ENCODE measurements around the gene ACTR2.
"Not testable (repeated sequence)": the region's sequence is repeated elsewhere in the genome, so short reads cannot be mapped to it uniquely, and the experiment has no call there.

ACTR2 gene

GRCh38 chr2:65227456-65228262 lies at the start of gene ACTR2:
Gene ACTR2 (plus strand): TSS chr2:65227831. CDS start chr2:65227910, 79 bp downstream.
- peak; percentile 96 to 99 (median 97) for DNase-seq

- no peak for DNase-seq
These were observed 45.1 kb upstream of the ACTR2 start for GRCh38 chr2:65182570-65182969.

- DNase-seq, result not testable (repeated sequence)
These were observed 44.2 kb upstream of the ACTR2 start for GRCh38 chr2:65183406-65183805.

GRCh38 chr2:65185012-65185411 lies 42.6 kb upstream of the ACTR2 start:
- no peak for DNase-seq

- no peak for DNase-seq
These were observed 41.4 kb upstream of the ACTR2 start for GRCh38 chr2:65186093-65186868.

- peak; percentile 18 to 89 (median 71) for DNase-seq
These were observed 40.5 kb upstream of the ACTR2 start for GRCh38 chr2:65186872-65187851.

- DNase-seq, result no peak
These were observed 34.2 kb upstream of the ACTR2 start for GRCh38 chr2:65193446-65193845.

- no peak for DNase-seq
These were observed 28.9 kb upstream of the ACTR2 start for GRCh38 chr2:65198737-65199136.

- no peak for DNase-seq
These were observed 28.5 kb upstream of the ACTR2 start for GRCh38 chr2:65199166-65199565.

GRCh38 chr2:65199891-65200290 lies 27.7 kb upstream of the ACTR2 start:
- no peak for DNase-seq

GRCh38 chr2:65204461-65205210 lies 23.0 kb upstream of the ACTR2 start:
- DNase-seq, result no peak

GRCh38 chr2:65212115-65212514 lies 15.5 kb upstream of the ACTR2 start:
- no peak for DNase-seq

GRCh38 chr2:65212619-65213018 lies 15.0 kb upstream of the ACTR2 start:
- DNase-seq, result no peak

GRCh38 chr2:65213035-65213434 lies 14.6 kb upstream of the ACTR2 start:
- DNase-seq, result no peak

GRCh38 chr2:65214361-65214760 lies 13.3 kb upstream of the ACTR2 start:
- DNase-seq, result no peak

- no peak for DNase-seq
These were observed 12.8 kb upstream of the ACTR2 start for GRCh38 chr2:65214843-65215242.

GRCh38 chr2:65215946-65216345 lies 11.7 kb upstream of the ACTR2 start:
- DNase-seq, result no peak

GRCh38 chr2:65220432-65221131 lies 7.0 kb upstream of the ACTR2 start:
- DNase-seq, result no peak

GRCh38 chr2:65221275-65221674 lies 6.4 kb upstream of the ACTR2 start:
- not testable (repeated sequence) for DNase-seq

GRCh38 chr2:65227020-65227455 lies 593 bp upstream of the ACTR2 start:
- DNase-seq, result peak in 1 of 3 experiments; percentile 60

- no peak for DNase-seq
These were observed 676 bp downstream of the ACTR2 start for GRCh38 chr2:65228263-65228750.
